Neural cell (in vitro differentiated cells): ENCODE results near the gene BAHD1.

ENCODE experiments used
- EP300 ChIP-seq: fragments of 450-650 bp; conservative IDR thresholded peaks from 2 replicates; pipeline ENCODE4 v1.6.1; 2014; ENCODE audit warnings: antibody characterized with exemption, mild to moderate bottlenecking, moderate library complexity; ENCODE audit not compliant: poor library complexity, severe bottlenecking
- MXI1 ChIP-seq: fragments of 450-650 bp; conservative IDR thresholded peaks from 2 replicates; pipeline ENCODE4 v1.6.1; 2014; ENCODE audit warnings: antibody characterized with exemption, mild to moderate bottlenecking; ENCODE audit not compliant: poor library complexity, severe bottlenecking
- SMC3 ChIP-seq: fragments of 450-650 bp; conservative IDR thresholded peaks from 2 replicates; pipeline ENCODE4 v1.6.1; 2014; ENCODE audit warnings: antibody characterized with exemption, mild to moderate bottlenecking, moderate library complexity; ENCODE audit not compliant: poor library complexity
- TF ChIP-seq, protein P1 (sequence below): fragments of 450-650 bp; IDR thresholded peaks from 2 replicates; pipeline ENCODE4 v1.5.1; 2014; ENCODE audit warnings: antibody characterized with exemption, mild to moderate bottlenecking, moderate library complexity; ENCODE audit not compliant: poor library complexity, severe bottlenecking
- TF ChIP-seq, protein P2 (sequence below): IDR thresholded peaks from 2 replicates; pipeline ENCODE4 v1.6.1; 2012; ENCODE audit warnings: borderline replicate concordance

DNA sequence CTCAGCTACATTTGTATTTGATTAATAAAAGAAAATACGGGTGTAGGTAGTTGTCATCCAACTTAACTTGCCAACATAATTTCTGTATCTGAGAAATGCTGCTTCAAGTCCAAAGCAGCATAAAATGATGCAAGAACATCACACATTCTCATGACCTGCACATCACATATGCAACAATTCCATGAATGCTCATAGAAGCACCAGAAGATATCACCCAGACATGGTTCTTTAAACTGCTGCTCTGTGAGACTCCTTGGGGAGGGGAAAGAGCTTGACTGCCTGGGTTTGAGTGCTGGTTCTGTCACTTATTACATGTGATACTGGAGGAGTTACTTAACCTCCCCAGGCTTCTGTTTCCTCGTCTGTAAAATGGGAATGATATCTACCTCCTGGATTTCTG, 69.4 kb downstream of the BAHD1 start:
- TF ChIP-seq, protein P1, sequence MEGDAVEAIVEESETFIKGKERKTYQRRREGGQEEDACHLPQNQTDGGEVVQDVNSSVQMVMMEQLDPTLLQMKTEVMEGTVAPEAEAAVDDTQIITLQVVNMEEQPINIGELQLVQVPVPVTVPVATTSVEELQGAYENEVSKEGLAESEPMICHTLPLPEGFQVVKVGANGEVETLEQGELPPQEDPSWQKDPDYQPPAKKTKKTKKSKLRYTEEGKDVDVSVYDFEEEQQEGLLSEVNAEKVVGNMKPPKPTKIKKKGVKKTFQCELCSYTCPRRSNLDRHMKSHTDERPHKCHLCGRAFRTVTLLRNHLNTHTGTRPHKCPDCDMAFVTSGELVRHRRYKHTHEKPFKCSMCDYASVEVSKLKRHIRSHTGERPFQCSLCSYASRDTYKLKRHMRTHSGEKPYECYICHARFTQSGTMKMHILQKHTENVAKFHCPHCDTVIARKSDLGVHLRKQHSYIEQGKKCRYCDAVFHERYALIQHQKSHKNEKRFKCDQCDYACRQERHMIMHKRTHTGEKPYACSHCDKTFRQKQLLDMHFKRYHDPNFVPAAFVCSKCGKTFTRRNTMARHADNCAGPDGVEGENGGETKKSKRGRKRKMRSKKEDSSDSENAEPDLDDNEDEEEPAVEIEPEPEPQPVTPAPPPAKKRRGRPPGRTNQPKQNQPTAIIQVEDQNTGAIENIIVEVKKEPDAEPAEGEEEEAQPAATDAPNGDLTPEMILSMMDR: no peak
- TF ChIP-seq, protein P2, sequence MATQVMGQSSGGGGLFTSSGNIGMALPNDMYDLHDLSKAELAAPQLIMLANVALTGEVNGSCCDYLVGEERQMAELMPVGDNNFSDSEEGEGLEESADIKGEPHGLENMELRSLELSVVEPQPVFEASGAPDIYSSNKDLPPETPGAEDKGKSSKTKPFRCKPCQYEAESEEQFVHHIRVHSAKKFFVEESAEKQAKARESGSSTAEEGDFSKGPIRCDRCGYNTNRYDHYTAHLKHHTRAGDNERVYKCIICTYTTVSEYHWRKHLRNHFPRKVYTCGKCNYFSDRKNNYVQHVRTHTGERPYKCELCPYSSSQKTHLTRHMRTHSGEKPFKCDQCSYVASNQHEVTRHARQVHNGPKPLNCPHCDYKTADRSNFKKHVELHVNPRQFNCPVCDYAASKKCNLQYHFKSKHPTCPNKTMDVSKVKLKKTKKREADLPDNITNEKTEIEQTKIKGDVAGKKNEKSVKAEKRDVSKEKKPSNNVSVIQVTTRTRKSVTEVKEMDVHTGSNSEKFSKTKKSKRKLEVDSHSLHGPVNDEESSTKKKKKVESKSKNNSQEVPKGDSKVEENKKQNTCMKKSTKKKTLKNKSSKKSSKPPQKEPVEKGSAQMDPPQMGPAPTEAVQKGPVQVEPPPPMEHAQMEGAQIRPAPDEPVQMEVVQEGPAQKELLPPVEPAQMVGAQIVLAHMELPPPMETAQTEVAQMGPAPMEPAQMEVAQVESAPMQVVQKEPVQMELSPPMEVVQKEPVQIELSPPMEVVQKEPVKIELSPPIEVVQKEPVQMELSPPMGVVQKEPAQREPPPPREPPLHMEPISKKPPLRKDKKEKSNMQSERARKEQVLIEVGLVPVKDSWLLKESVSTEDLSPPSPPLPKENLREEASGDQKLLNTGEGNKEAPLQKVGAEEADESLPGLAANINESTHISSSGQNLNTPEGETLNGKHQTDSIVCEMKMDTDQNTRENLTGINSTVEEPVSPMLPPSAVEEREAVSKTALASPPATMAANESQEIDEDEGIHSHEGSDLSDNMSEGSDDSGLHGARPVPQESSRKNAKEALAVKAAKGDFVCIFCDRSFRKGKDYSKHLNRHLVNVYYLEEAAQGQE: no peak
- no peak for TF ChIP-seq EP300
- TF ChIP-seq SMC3: no peak
- no peak for TF ChIP-seq MXI1
